ENCODE measurements around the gene RCBTB2. TPM values are rescaled to one million over a fixed set of nuclear protein-coding genes. Genes with fewer than 3 reads are reported as not detected.

RCBTB2 gene
- total RNA-seq, 4 donors from 2014 or later, result 5.2 to 8.1 (median 6.1) TPM

- no peaks in the 10 kb centered on the region for H3K36me3 ChIP-seq
- no peaks in the 10 kb centered on the region for H3K9me3 ChIP-seq
- no peak for TF ChIP-seq POLR2AphosphoS5 (IDR thresholded peaks at IDR 0.05)
- no peak for TF ChIP-seq POLR2A (IDR thresholded peaks at IDR 0.05)
- no peak for TF ChIP-seq CTCF (IDR thresholded peaks at IDR 0.05)
- TF ChIP-seq EP300 (IDR thresholded peaks at IDR 0.05; ENCODE audit: low read depth), result no peak
- peaks cover 0 to 4% (median 0%) of the 10 kb centered on the region in 4 donors for H3K4me1 ChIP-seq
- intact Hi-C loops (cut with DNase I; ENCODE audit: low total_unique reads), result no loop called here
- no peaks in the 10 kb centered on the region for H3K27me3 ChIP-seq
- in situ Hi-C loops (cut with MboI; ENCODE audit: low pct_ligation_motif_present in 1 of 4, low pct_unique_long_range_greater_than_20kb in 1 of 4, low sequenced_read_pairs in 3 of 4), result no loop called here
- no peak for DNase-seq
- H3K27ac ChIP-seq, result no peak overlapping the region
- no peak overlapping the region for H3K4me3 ChIP-seq
These were observed 43.9 kb downstream of the RCBTB2 start for GRCh38 chr13:48488995-48489394.

DNA sequence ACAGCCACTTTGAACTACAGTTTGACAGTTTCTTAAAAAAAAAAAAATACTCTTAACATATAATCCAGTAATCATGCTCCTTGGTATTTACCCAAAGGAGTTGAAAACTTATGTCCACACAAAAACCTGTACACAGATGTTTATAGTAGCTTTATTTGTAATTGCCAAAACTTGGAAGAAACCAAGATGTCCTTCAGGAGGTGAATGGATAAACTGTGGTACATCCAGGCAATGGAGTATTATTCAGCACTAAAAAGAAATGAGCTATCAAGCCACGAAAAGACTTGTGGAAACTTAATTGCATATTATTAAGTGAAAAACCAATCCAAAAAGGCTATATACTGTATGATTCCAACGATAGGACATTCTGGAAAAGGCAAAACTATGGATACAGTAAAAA, 44.9 kb downstream of the RCBTB2 start:
- no peak for DNase-seq
- Histone ChIP-seq H3K36me3 (no peaks in the 10 kb centered on the region), H3K27me3 (no peaks in the 10 kb centered on the region), H3K9me3 (no peaks in the 10 kb centered on the region), H3K4me3 (no peak overlapping the region), H3K4me1 (peaks cover 0 to 4% (median 0%) of the 10 kb centered on the region in 4 donors), H3K27ac (no peak overlapping the region)
- intact Hi-C loops (cut with DNase I; ENCODE audit: low total_unique reads), result no loop called here
- 85 to 95% methylated on average over 2 of the region's 2 CpGs for WGBS, 2 donors (ENCODE audit: low coverage in 1 of 2)
- no peak for TF ChIP-seq POLR2AphosphoS5 (IDR thresholded peaks at IDR 0.05)
- in situ Hi-C loops (cut with MboI; ENCODE audit: low pct_ligation_motif_present in 1 of 4, low pct_unique_long_range_greater_than_20kb in 1 of 4, low sequenced_read_pairs in 3 of 4), result no loop called here

- Histone ChIP-seq H3K36me3 (no peaks in the 10 kb centered on the region), H3K27ac (no peak overlapping the region), H3K27me3 (no peaks in the 10 kb centered on the region), H3K4me3 (no peak overlapping the region), H3K9me3 (no peaks in the 10 kb centered on the region), H3K4me1 (peaks cover 0 to under 1% (median 0%) of the 10 kb centered on the region in 4 donors)
- TF ChIP-seq CTCF (IDR thresholded peaks at IDR 0.05) (no peak), POLR2A (IDR thresholded peaks at IDR 0.05) (no peak), EP300 (IDR thresholded peaks at IDR 0.05; ENCODE audit: low read depth) (no peak)
- no peak for DNase-seq
- in situ Hi-C loops (cut with MboI; ENCODE audit: low pct_ligation_motif_present in 1 of 4, low pct_unique_long_range_greater_than_20kb in 1 of 4, low sequenced_read_pairs in 3 of 4), result no loop called here
- 89 to 100% methylated on average over 1 to 5 of the region's 5 CpGs for WGBS, 2 donors (ENCODE audit: low coverage in 1 of 2)
- intact Hi-C loops (cut with DNase I; ENCODE audit: low total_unique reads), result no loop called here
These were observed 46.0 kb downstream of the RCBTB2 start for GRCh38 chr13:48486836-48487235.

GRCh38 chr13:48486362-48486761, 46.5 kb downstream of the RCBTB2 start:
- H3K9me3 ChIP-seq, result no peaks in the 10 kb centered on the region
- no peak for DNase-seq
- no peak overlapping the region for H3K4me3 ChIP-seq
- no peaks in the 10 kb centered on the region for H3K4me1 ChIP-seq
- intact Hi-C loops (cut with DNase I; ENCODE audit: low total_unique reads), result no loop called here
- no peaks in the 10 kb centered on the region for H3K36me3 ChIP-seq
- no peak overlapping the region for H3K27ac ChIP-seq
- TF ChIP-seq POLR2AphosphoS5 (IDR thresholded peaks at IDR 0.05) (no peak), CTCF (IDR thresholded peaks at IDR 0.05) (no peak), POLR2A (IDR thresholded peaks at IDR 0.05) (no peak), EP300 (IDR thresholded peaks at IDR 0.05; ENCODE audit: low read depth) (no peak)
- in situ Hi-C loops (cut with MboI; ENCODE audit: low pct_ligation_motif_present in 1 of 4, low pct_unique_long_range_greater_than_20kb in 1 of 4, low sequenced_read_pairs in 3 of 4), result no loop called here
- no peaks in the 10 kb centered on the region for H3K27me3 ChIP-seq

DNA sequence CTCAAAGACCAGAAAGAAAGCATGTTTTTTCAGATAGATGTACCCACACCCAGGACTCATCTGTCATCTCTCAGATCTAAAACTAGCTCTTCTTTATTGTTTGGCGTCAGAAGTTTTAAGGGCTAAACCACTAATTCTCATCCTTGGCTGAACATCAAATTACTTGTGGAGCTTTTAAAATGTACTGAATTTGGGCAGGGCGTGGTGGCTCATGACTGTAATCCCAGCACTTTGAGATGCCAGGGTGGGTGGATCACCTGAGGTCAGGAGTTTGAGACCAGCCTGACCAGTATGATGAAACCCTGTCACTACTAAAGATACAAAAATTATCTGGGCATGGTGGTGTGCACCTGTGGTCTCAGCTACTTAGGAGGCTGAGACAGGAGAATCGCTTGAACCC, 47.4 kb downstream of the RCBTB2 start:
- no peaks in the 10 kb centered on the region for H3K4me1 ChIP-seq
- H3K27ac ChIP-seq, result no peak overlapping the region
- WGBS, 2 donors (ENCODE audit: low coverage in 1 of 2), result 92 to 97% methylated on average over 3 of the region's 3 CpGs
- H3K27me3 ChIP-seq, result no peaks in the 10 kb centered on the region
- intact Hi-C loops (cut with DNase I; ENCODE audit: low total_unique reads) (no loop called here), in situ Hi-C loops (cut with MboI; ENCODE audit: low pct_ligation_motif_present in 1 of 4, low pct_unique_long_range_greater_than_20kb in 1 of 4, low sequenced_read_pairs in 3 of 4) (no loop called here)
- H3K36me3 ChIP-seq, result peaks cover 0 to under 1% (median 0%) of the 10 kb centered on the region in 4 donors
- no peak for DNase-seq
- no peak overlapping the region for H3K4me3 ChIP-seq
- no peak for TF ChIP-seq EP300 (IDR thresholded peaks at IDR 0.05; ENCODE audit: low read depth)
- no peaks in the 10 kb centered on the region for H3K9me3 ChIP-seq
